DMS 273 treated with DMSO at 0.1 percent for 48 hours (cell line): Measurements from ENCODE around the gene SMYD3.

Source experiments
- DNase-seq: peaks from one replicate; lab custom pipeline; 2025; lab: John Stamatoyannopoulos, UW

SMYD3 gene

DNA sequence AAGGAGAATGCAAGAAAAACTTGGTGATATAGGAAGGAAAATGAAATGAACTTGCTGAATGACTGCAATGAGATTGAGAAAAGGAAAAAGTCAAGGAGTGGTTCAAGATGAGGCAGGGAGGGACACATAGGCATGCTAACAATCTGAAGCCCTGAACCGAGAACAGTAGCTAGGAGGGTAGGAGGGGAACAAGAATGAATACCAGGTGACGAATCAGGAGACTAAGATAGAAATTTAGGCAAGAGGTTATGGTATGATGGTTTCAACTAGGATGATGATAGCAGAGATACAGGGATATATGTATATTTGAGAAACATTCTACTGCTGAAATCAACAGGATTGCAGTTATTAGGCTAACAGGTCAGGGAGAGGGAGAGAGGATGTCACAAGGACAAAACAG lies 44.1 kb downstream of the SMYD3 start:
- no peak for DNase-seq

DNA sequence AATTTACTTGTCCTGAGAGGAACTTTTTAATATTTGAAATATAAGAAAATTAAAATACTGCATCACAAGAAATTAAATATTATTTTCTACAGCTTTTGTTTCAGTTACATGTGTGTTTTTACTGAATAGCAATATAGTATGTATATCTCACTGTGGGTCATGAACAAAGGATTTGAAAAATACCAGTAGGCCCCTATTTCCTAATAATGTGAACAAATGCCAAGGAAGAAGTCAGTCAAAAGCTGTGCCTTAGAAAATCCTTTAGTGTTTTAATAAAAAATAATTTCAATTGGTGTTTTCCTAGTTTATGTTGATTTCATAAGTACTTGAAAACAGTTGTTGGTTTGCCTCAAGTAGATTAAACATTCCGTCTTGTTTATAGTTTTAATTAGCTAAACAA lies 46.7 kb downstream of the SMYD3 start:
- DNase-seq, result no peak

DNA sequence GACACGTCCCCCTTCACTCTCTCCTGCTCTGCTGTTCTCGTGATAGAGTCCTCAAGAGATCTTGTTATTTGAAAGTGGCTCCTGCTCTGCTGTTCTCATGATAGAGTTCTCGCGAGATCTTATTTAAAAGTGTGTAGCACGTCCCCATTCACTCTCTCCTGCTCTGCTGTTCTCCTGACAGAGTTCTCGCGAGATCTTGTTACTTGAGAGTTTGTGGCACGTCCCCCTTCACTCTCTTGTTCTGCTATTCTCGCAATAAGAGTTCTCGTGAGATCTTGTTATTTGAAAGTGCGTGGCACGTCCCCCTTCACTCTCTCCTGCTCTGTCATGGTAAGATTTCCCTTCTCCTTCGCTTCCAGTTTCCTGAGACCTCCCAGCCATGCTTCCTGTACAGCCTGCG lies 47.9 kb downstream of the SMYD3 start:
- DNase-seq, result no peak

DNA sequence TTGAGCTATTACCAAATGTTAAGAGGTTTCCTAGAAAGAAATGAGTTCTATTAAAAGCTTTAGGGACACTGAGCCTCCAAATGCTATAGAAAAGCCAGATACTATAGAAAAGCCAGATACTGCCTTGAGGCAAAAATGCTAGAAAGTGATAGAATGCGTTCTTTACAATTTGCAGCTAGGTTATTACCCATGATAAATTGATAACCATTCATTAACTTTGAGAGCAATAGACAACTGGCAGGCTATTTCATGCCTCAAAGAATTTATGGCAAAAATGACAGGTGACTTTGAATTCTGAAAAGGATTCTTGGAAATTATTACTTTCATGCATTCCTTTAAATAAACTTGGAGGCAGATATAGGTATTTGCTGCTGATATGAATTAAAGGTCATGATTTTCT lies 51.6 kb downstream of the SMYD3 start:
- no peak for DNase-seq

DNA sequence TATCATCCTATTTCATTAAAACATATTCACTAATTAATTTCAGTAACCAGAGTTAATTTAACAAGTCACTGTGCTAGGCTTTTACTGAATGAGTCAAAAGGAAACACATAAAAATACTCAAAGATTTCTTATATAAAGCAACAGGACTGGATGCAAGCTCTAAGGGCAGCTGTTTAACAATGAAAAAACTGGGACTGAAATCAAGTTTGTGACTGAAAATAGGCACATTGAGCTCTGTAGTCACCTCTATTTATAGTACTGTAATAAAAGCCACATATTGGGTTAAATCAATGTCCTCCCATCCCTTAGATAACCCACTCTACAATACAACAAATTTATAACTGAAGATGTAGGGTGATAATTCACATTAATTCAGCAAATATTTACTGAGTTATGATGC lies 52.4 kb downstream of the SMYD3 start:
- DNase-seq, result no peak

DNA sequence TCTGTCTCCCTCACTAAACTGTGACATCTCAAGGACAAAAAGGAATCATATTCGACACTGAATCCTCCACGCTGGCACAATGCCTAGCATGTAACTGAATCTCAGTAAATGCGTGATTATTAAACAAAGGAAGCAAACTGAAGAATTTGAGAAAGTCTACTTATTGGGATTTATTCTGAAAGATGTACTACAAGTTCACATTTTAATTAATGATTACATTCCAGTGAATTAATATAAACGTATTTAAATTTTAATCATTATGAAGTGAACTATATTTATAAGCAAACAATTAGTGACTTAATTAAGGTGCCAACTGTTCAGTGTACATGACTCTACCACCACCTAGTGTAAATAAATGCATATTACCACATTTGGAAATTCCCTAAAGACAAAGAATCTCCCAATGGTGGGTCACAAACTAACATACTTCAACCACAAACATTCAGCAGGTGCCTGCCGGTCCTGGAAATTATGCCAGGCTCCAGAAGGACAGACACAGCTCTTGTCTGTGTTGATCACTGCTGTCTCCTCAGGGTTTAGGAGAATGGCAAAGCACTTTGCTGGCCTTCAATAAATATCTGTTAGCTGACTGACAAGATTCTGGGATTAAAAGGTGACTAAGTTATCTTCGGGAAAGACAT lies 56.3 kb downstream of the SMYD3 start:
- peak; percentile 63 for DNase-seq

DNA sequence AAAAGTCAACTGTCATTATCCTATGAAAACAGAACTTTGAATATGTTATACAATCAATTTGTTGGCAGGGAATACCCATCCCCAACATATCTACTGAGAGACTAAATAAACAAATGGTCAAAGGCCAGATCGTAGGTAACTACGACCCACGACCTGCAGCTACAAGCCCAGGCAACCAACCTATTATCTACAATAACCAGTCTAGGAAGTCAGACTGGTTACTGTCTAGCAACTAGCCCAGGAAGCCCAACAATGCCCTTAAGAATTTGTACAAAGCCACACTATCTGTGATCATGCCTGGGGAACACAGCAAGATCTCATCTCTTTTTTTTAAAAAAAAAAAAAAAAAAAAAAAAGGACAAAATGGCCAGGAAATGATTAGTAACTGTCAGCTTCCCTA lies 58.7 kb downstream of the SMYD3 start:
- DNase-seq, result no peak

DNA sequence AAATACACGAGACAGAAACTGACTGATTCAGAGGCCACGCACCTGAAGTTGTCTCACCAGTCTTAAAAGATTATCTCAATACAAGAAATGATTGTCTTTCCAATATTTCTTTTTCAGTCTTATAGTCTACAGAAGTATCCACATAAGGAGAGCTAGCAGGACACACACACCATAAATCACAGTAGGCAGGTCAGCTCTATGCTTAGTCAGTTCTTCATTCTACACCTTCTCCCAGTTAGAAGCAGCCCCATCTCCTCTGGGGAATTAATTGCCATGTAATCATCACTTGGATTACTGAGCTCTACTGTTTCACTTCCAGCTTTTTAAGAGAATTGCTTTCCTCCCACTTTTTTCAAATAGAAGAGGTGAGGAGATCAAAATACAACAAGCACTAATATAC lies 59.6 kb downstream of the SMYD3 start:
- DNase-seq, result peak; percentile 30

DNA sequence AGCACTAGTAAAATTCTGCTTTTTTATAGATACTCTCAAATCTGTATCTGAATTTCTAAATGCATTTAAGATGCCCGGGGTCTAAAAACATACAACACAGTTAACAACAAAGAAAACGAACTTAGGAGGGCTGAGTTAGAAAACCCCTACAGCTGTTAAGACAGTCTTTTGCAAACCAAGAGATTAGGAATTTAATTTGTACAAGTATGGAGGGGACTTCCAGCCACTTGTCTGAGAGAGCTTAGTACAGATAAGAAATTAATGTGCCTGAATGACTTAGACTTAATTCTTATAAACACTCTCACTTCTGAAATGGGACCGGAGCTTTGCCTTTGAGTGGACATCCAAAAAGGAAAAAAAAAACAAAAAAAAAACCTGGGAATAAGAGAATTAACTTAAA lies 61.6 kb downstream of the SMYD3 start:
- DNase-seq, result no peak

DNA sequence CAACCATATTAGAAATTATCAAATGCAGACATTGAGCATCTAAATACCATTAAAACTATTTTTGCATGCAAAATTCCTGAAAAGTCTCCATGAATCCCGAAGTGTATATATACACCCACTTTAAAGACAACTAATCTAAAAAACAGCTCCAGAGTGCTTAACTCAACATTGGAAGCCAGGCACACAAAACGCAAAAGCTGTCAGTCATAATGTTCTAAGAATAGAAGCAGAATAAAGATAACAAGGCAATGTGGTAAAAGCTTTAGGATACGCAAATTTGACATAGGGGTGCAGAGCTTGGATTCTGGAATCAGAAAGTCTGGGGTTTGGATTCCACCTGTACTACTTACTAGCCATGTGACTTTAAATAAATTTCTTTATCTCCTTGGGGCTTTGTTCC lies 62.5 kb downstream of the SMYD3 start:
- no peak for DNase-seq

DNA sequence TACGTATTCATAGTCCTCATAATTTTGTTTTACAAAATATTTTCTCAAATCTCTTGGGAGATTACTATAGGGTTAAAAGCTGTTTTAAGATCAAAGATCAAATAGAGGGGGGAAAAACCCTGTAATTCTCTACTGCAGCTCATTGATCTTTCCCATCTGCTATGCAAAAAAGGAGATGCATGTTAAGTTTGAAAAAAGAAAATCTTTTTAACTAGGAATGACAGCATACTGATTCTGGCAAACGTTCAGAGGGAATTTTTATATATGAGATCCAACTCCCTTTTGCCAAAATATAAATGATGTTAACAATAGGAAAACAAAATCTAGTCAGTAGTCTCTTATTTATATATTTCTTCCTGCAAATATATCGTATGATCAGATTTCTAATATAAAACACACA lies 69.1 kb downstream of the SMYD3 start:
- no peak for DNase-seq

DNA sequence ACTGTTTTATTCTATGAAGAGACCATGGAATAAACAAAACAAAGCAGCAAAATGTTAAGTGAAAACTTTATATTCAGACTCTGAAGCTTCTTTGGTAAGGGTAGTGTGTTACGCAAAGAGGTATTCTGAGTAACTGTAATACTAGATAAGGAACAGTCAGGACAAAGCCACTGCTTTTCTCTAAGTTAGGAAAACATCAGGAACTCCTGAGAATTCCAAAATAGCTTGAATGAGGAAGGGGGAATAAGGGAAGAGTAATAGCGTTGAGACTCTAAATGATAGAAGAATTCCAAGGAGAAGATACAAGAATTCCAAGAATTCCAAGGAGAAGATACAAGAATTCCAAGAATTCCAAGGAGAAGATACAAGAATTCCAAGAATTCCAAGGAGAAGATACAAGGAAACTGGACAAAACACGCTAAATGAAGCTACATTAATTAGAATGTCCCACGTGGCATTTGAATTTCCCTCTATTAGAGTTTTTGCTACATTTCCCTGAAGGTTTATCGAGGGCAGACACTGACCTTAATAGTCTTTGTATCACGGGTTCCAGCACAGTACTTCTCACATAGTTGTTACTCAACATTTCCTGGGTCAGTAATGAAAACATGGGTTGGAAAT lies 71.5 kb downstream of the SMYD3 start:
- DNase-seq, result no peak

DNA sequence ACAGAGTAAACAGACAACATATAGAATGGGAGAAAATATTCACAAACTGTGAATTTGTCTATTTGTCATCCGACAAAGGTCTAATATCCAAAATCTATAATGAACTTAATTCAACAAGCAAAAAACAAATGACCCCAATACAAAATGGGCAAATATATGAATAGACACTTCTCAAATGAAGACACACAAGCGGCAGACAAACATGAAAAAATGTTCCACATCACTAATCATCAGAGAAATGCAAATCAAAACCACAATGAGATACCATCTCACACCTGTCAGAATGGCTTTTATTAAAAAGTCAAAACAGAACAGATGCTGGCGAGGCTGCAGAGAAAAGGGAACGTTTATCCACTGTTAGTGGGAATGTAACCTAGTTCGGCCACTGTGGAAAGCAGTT lies 72.7 kb downstream of the SMYD3 start:
- no peak for DNase-seq

DNA sequence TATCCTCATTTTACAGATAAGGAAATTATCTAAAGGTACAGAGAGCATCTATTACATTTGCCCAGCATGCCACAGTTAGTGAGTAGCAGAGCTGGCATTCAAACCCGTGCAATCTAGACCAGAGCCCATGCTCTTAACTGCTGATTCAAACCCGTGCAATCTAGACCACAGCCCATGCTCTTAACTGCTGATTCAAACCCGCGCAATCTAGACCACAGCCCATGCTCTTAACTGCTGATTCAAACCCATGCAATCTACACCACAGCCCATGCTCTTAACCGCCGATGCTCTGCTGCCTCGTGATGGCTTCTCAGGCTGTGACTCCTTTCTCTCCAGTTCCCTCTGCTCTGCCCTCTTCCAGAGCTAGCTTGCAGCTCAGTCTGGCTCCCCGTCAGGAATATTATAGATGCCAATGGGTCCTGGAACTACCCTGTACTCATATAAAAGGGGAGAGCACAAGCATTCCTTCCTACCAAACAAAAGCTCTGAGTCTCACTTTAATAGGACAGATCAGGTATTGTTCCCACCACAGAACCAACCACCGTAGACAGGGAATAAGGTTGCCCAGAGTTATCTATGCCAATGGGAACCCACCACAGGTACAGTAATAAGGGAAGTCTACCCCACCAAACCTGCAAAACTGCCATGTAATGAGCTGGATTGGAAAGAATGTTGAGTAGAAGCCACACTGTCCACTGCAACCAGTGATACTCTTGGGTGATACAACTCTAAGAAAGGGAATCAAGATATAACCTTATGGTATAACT lies 78.4 kb downstream of the SMYD3 start:
- no peak for DNase-seq

DNA sequence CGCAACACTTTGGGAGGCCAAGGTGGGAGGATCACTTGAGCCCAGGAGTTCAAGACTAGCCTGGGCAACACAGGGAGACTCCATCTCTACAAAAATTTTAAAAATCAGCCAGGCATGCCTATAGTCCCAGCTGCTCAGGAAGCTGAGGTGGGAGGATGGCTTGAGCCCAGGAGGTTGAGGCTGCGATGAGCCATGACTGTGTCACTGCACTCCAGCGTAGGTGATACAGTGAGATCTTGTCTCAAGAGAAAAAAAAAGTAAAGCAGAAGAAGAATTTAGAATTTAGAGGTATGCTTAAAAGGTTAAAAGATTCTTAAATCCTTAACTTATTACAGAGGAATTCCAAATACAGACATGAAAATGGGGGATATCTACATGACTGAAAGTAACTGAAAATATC lies 79.5 kb downstream of the SMYD3 start:
- no peak for DNase-seq

DNA sequence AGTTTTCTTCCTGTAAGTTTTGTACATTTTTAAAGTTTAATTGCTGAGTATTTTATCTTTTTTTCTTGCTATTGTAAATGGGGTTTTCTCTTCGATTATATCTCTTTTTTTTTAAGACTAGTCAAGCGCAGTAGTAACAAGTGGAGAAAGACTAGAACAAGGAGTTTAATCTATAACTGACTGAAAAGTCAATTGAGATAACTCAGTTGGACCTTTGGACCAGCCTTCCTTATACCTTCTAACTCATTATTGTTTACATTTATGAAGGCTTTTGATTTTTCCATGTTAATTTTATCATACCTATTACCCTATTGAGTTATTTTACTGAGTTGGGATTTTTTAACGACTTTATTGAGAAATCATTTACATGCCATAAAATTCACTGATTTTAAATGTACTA lies 81.2 kb downstream of the SMYD3 start:
- no peak for DNase-seq

DNA sequence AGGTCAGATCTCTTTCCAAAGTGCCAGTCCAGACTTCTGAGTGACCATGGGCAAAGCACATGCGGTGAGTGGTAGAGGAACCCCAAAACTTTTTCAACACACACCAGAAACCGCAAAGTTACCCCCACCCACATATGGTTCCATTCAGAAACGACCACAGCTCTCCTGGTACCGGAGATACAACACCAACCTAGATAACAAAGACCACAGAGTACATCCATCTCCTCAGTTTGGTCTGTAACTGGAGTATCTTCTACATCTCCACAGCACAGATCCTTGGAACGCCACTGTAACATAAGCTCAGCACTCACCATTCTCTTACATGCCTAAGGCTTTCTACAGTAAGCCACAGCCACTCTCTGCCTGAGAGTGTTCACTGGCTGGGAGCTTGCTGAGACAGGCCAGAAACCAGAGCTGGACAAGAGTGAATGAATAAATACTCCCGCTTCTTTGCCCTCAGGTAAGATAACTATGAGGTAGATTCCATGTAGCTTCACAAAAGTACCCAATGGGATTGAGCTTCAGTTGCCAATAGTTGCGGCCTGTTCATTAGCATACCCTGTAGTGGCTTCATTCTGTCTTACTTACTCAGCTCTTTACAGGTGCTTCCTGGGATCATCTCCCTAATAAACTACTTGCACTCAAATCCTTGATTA lies 81.8 kb downstream of the SMYD3 start:
- DNase-seq, result no peak

DNA sequence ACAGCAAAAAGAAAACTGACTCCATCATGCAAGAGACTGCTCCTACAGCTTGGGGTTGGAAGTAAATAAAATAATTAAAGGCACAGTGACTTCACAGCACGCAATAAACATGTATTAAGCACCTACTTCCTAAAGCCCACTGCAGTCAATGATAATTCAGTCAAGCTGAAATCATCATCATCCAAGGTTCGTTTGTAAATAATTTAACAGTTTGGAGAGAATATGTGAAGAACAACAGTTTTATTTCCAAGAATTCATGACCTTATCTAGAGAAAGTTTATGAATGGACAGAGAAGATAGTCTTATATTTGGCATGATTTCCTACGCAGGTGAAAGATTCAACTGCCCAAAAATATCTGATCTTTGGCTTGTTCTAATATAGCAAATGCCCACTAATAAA lies 86.8 kb downstream of the SMYD3 start:
- DNase-seq, result no peak

DNA sequence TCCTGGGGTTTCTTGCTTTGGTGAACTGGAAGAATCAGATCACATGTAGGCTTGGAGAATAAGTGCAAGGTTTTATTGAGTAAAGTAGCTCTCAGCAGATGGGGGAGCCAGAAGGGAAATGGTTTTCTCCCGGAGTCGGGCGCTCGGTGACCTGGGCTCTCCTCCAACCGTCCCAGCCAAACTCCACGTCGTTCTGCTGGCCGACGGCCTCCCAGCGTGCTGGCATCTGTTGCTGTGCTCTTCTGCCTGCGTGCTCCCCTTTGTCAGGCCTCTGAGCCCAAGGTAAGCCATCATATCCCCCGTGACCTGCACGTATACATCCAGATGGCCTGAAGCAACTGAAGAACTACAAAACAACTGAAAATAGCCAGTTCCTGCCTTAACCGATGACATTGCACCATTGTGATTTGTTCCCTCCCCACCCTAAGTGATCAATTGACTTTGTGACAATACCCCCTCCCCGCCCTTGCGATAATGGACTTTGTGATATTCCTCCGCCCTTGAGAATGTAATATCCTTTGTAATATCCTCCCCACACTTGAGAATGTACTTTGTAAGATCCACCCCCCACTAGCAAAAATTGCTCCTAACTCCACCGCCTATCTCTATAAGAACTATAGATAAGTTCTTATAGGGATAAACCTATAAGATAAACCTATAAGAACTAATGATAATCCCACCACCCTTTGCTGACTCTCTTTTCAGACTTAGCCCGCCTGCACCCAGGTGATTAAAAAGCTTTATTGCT lies 88.3 kb downstream of the SMYD3 start:
- peak; percentile 98 for DNase-seq

DNA sequence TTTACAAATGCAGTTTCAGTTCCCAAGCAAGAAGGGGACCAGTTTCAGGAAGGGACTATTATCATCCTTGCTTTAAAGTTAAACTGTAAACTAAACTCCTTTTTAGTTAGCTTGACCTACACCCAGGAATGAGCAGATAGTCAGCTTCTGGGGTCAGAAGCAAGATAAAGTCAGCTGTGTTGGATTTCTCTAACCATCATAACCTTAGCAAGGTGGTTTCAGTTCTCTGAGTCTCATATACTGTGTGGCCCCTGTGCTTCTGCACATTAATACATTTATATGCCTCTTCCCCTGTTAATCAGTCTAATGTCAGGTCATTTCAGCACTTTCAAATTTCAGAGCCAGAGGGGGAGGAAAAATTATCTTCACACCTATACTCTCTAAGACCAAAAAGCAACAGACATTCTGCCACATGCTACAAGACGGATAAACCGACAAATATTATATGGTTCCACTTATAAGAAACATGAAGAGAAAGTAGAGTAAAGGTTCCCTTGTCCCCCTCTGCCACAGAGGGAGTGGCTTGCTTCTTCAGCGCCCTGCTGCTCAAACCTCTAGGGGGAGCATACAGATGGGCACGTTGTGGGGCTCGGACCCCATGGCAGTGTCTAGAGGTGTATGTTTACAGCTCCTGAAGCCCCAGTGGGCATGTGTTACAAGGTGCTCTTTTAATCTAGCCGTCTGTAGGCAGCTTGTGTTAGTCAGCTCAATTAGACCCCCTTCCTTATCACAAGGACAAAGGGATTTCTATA lies 89.1 kb downstream of the SMYD3 start:
- peak; percentile 72 for DNase-seq

DNA sequence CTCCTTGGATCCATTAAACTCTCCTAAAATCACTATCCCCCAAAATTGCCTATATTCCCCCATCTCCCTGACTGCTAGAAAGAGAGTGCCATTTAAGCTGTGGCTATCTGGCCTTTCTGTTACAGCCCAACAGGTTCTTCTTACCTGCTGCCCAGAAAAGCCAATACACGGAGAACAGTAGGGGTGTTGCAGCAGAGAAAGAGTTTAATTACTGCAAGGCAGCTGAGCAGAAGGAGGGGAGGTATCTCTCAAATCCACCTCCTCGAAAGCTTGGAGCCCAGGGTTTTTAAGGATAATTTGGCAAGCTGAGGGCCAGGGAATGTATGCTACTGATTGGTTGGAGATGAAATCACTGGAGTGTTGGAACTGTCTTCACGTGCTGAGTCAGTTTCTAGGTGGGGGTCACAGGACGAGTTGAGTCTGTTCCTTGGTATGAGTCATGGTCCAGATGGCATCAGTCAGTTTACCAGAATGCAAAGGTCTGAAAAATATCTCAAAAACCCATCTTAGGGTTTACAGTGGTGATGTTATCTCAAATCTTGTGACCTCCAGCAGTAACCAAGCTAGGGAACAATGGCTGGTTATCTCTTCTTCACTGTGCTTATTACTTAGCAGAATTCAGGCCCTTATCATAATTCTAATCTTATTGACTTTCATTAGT lies 89.8 kb downstream of the SMYD3 start:
- DNase-seq, result peak; percentile 94
